ENCODE results near the gene SEC22A. TPM values are rescaled to one million over a fixed set of nuclear protein-coding genes. Genes with fewer than 3 reads are reported as not detected.

SEC22A gene
- total RNA-seq, 4 donors from 2014 or later: 20.6 to 36.4 (median 28.0) TPM

DNA sequence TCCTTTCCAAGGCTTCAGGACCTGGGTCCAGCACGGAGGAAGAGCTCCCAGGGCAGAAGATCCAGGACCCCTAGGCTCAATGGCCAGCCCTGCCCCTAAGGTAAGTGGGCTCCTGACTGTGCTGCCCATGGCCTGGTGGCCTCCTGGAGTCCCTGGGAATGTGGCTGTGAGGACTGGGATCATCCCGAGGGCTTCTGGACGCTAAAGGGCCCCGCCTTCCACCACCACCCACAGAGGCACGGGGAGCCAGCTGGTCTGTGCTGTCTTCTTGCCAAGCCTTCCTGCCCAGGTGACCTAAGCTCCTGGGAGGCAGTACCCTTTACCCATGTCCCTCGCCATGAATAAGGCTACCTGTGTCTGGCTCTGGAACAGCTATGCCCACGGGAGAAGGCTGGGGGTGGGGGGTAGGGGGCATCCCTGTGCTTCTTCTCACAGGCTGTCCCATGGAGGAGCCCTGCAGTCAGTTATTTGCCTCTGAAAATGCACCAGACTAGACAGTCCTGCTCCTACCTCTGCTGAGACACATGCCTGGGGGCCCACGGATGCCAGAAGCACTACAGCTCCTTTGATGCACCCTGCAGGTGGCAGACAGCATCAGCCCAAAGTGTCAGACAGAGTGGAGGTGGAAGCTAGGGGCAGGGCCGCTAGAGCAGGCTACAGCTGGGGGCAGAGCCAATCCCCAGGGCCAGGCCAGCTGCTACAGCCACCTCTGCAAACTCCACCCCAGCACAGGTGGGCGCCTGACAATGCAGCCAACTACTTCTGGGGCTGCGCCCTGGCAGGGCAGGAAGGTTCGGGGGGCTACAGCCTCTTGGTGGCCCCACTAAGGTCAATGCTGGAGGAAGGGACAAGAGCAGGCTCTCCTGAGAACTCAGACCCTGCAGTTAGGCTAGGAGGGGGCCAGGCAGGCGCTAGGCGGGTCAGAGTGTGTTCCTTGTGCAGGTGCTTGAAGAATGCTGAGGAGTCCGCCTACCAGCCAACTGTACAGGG lies 90.9 kb downstream of the SEC22A start:
- H3K4me3 ChIP-seq: no peak overlapping the region
- DNase-seq: no peak
- TF ChIP-seq POLR2A (IDR thresholded peaks at IDR 0.05): no peak
- TF ChIP-seq, protein P1, sequence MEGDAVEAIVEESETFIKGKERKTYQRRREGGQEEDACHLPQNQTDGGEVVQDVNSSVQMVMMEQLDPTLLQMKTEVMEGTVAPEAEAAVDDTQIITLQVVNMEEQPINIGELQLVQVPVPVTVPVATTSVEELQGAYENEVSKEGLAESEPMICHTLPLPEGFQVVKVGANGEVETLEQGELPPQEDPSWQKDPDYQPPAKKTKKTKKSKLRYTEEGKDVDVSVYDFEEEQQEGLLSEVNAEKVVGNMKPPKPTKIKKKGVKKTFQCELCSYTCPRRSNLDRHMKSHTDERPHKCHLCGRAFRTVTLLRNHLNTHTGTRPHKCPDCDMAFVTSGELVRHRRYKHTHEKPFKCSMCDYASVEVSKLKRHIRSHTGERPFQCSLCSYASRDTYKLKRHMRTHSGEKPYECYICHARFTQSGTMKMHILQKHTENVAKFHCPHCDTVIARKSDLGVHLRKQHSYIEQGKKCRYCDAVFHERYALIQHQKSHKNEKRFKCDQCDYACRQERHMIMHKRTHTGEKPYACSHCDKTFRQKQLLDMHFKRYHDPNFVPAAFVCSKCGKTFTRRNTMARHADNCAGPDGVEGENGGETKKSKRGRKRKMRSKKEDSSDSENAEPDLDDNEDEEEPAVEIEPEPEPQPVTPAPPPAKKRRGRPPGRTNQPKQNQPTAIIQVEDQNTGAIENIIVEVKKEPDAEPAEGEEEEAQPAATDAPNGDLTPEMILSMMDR (IDR thresholded peaks at IDR 0.05): no peak
- H3K9me3 ChIP-seq: no peaks in the 10 kb centered on the region
- peaks cover 0 to 12% (median 0%) of the 10 kb centered on the region in 3 donors for H3K36me3 ChIP-seq
- no peaks in the 10 kb centered on the region for H3K27me3 ChIP-seq
- 49 to 81% methylated on average over 3 to 6 of the region's 15 CpGs for WGBS, 2 donors
- no peak overlapping the region for H3K27ac ChIP-seq
- intact Hi-C loops (cut with DNase I): no loop called here
- H3K4me1 ChIP-seq: no peaks in the 10 kb centered on the region

DNA sequence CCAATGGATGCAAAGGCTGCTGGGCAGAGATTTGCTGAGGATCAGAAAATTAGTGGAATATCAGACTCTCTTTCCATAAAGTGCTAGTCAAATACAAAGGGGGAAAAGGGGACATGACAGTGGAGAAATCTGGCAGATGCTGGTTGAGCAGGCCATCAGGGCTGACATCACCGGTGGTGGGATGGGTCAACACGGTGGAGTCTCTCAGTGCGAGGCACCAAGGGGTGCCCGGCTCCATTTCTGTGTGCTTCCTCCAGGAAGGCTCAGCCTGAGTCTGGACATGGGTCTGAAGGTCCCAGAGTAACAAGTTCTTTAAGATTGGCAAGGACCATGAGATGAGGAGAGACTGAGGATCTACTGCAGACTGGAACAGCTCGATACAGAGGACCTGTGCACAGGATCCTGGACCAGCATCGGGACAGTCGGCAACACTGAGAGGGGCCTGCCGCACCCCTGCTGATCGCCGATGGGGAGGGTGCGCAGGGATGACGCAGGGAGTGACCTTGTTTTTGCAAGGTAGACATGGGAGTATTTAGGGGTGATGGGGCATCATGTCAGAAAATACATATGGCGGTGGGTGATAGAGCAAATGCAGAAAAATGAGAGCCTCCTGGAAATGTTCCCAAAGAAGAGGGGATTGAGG lies 92.7 kb downstream of the SEC22A start:
- intact Hi-C loops (cut with DNase I): no loop called here
- TF ChIP-seq, protein P1 (IDR thresholded peaks at IDR 0.05): no peak
- no peak for TF ChIP-seq POLR2A (IDR thresholded peaks at IDR 0.05)
- 92 to 94% methylated on average over 13 of the region's 13 CpGs for WGBS, 2 donors
- no peaks in the 10 kb centered on the region for H3K4me1 ChIP-seq
- H3K36me3 ChIP-seq: peaks cover 0 to 18% (median 0%) of the 10 kb centered on the region in 3 donors
- no peak for DNase-seq
- no peaks in the 10 kb centered on the region for H3K9me3 ChIP-seq
- H3K4me3 ChIP-seq: no peak overlapping the region
- H3K27me3 ChIP-seq: no peaks in the 10 kb centered on the region
- H3K27ac ChIP-seq: no peak overlapping the region

DNA sequence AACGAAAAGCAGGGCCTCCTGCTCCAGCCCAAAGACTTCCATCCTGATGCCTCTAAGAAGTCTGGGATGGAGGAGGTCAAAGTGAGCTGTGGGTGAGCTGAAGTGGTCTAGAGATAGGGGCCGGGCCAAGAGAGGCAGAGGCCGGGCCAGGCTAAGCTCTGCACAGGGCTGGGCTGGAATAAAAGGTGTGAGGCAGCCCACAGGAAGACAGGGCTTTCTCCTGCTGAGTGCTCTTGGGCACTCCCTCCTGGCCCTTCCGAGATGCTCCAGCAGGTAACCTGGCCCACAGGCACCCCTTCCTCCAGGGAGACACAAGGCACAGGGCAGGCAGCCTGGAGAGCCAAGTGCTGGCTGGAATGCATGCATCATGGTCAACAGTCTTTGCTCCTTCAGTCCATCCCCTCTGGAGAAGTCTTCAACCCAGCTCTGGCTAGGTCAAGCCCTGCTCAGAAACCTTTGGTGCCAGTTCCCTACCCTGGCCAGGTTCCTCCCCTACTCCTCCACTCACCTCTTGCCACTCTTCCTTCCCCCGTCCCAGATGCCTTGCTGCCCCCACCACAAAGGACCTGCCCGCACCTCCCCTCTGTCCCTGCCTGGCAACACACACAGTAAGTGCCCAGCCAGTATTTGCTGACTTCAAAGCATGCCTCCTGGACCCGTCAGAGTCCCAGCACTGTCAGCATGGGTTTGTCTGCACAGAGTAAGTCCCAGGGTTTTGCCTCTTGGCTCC lies 93.6 kb downstream of the SEC22A start:
- intact Hi-C loops (cut with DNase I): no loop called here
- no peaks in the 10 kb centered on the region for H3K4me1 ChIP-seq
- H3K9me3 ChIP-seq: no peaks in the 10 kb centered on the region
- H3K27me3 ChIP-seq: no peaks in the 10 kb centered on the region
- peaks cover 0 to 23% (median 0%) of the 10 kb centered on the region in 3 donors for H3K36me3 ChIP-seq
- H3K4me3 ChIP-seq: no peak overlapping the region
- no peak overlapping the region for H3K27ac ChIP-seq
- 82 to 88% methylated on average over 3 to 4 of the region's 7 CpGs for WGBS, 2 donors
- DNase-seq: no peak
- TF ChIP-seq POLR2A (IDR thresholded peaks at IDR 0.05): no peak
- TF ChIP-seq, protein P1 (IDR thresholded peaks at IDR 0.05): no peak

DNA sequence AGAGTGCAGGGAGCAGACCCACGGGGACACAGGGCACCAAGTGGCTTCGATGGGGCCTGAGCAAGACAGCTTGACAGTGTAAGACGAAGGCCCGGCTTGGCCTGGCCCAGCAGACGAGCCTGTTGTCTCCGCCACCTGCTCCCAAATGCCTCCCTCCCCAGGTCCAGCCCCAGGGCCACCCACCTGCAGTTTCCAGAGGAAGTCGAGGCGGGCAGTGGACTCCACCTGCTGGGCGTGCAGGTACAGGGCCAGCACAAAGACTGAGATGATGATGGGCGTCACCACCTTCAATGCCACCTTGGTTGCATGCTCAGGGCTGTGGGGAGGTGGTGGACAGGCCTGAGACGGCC lies 94.1 kb downstream of the SEC22A start:
- Histone ChIP-seq H3K36me3 (peaks cover 0 to 20% (median 0%) of the 10 kb centered on the region in 3 donors), H3K4me1 (no peaks in the 10 kb centered on the region), H3K27me3 (no peaks in the 10 kb centered on the region), H3K27ac (no peak overlapping the region), H3K9me3 (no peaks in the 10 kb centered on the region), H3K4me3 (no peak overlapping the region)
- WGBS, 2 donors: 0 to 74% methylated on average over 1 to 4 of the region's 11 CpGs
- DNase-seq: no peak
- intact Hi-C loops (cut with DNase I): no loop called here
- no peak for TF ChIP-seq POLR2A (IDR thresholded peaks at IDR 0.05)
- TF ChIP-seq, protein P1 (IDR thresholded peaks at IDR 0.05): no peak
